OCI-LY7 (cell line): ENCODE results near the gene BCL3. TPM values are rescaled to one million over a fixed set of nuclear protein-coding genes. Genes with fewer than 3 reads are reported as not detected.

Experiments
- BruUV-seq: library from RNA; stranded (reverse); fragments of 400-500 nt; replicated peaks from 2 replicates; lab custom pipeline; 2021; lab: Mats Ljungman, UMichigan
- CTCF ChIA-PET: fragments of 300-600 bp; sonication (Branson Sonifier 250); formaldehyde crosslinking; loops from one replicate; lab custom pipeline; 2022; ENCODE audit warnings: antibody characterized with exemption; ENCODE audit not compliant: unreplicated experiment; lab: Charles Lee
- POLR2A ChIA-PET: fragments of 300-600 bp; sonication (Branson Sonifier 250); formaldehyde crosslinking; loops from one replicate; lab custom pipeline; 2022; ENCODE audit warnings: antibody characterized with exemption; lab: Charles Lee
- DNase-seq: peaks from one replicate; pipeline ENCODE4 v3.0.0-alpha.2; 2015; ENCODE audit warnings: low spot score
- H2AFZ ChIP-seq: fragments of 200-600 bp; sonication (generic), shearing (Covaris generic); 2 replicates; pipeline ENCODE4 v1.6.1; 2014; ENCODE audit warnings: mild to moderate bottlenecking, antibody characterized with exemption, low read length, moderate library complexity
- H3K27ac ChIP-seq: fragments of 200-600 bp; sonication (generic); 2 replicates; pipeline ENCODE4 v1.5.1; 2014; ENCODE audit warnings: mixed run types, low read depth, mild to moderate bottlenecking, moderate library complexity, low read length, inconsistent platforms; ENCODE audit not compliant: poor library complexity, severe bottlenecking
- H3K36me3 ChIP-seq: fragments of 200-600 bp; sonication (generic); 2 replicates; pipeline ENCODE4 v1.6.1; 2014; ENCODE audit warnings: mild to moderate bottlenecking, antibody characterized with exemption, low read length, moderate library complexity, mixed read lengths; ENCODE audit not compliant: insufficient read depth
- H3K4me1 ChIP-seq: fragments of 200-600 bp; sonication (generic); 2 replicates; pipeline ENCODE4 v1.5.1; 2014; ENCODE audit warnings: mild to moderate bottlenecking, low read length; ENCODE audit not compliant: insufficient read depth, poor library complexity, severe bottlenecking
- H3K4me2 ChIP-seq: fragments of 200-600 bp; sonication (generic); 2 replicates; pipeline ENCODE4 v1.6.1; 2014; ENCODE audit warnings: mild to moderate bottlenecking, low read length
- H3K4me3 ChIP-seq: fragments of 200-600 bp; sonication (generic); 2 replicates; pipeline ENCODE4 v1.5.1; 2014; ENCODE audit warnings: mild to moderate bottlenecking, low read depth, low read length; ENCODE audit not compliant: poor library complexity, severe bottlenecking
- H3K79me2 ChIP-seq: fragments of 200-600 bp; sonication (generic); 2 replicates; pipeline ENCODE4 v1.6.1; 2016; ENCODE audit warnings: low read depth, mild to moderate bottlenecking, low read length, moderate library complexity, mixed read lengths; ENCODE audit not compliant: insufficient read depth
- H3K9me2 ChIP-seq: fragments of 200-600 bp; sonication (generic); 2 replicates; pipeline ENCODE4 v1.6.1; 2016; ENCODE audit warnings: mild to moderate bottlenecking, low read length, mixed read lengths; ENCODE audit not compliant: insufficient read depth
- H3K9me3 ChIP-seq: fragments of 200-600 bp; sonication (generic); 2 replicates; pipeline ENCODE4 v1.6.1; 2014; ENCODE audit warnings: mild to moderate bottlenecking, mixed run types, low read length, mixed read lengths
- H4K20me1 ChIP-seq: fragments of 200-600 bp; sonication (generic); 2 replicates; pipeline ENCODE4 v1.6.1; 2014; ENCODE audit warnings: mild to moderate bottlenecking, antibody characterized with exemption, low read length, moderate library complexity, mixed read lengths; ENCODE audit not compliant: insufficient read depth
- EZH2phosphoT487 ChIP-seq: fragments of 200-600 bp; sonication (generic); IDR thresholded peaks from 2 replicates; pipeline ENCODE4 v1.6.1; 2018; ENCODE audit warnings: low read depth, borderline replicate concordance, mild to moderate bottlenecking, mixed run types, antibody characterized with exemption, low read length, moderate library complexity, mixed read lengths
- intact Hi-C: fragments of 100-400 bp; cut with micrococcal nuclease; formaldehyde crosslinking; loops from one replicate; pipeline ENCODE4 v1.10.0; 2022; ENCODE audit not compliant: unreplicated experiment
- total RNA-seq, 2 experiments: library from RNA; depleted of rRNA in 1 of 2; stranded (reverse); fragments of >200 nt in 1 of 2; shearing (Covaris generic) in 1 of 2; gene quantifications; 2 replicates each; pipeline ENCODE4 v1.2.3, GENCODE V29; 2014 to 2022
- TF ChIP-seq, protein P1 (sequence below): fragments of 200-600 bp; sonication (generic); conservative IDR thresholded peaks from 2 replicates; pipeline ENCODE4 v1.5.1; 2014; ENCODE audit warnings: mild to moderate bottlenecking, antibody characterized with exemption, low read length, moderate library complexity, mixed read lengths

The BCL3 gene
- total RNA-seq, 2 experiments from 2014 or later: 10.2 to 18.6 TPM

DNA sequence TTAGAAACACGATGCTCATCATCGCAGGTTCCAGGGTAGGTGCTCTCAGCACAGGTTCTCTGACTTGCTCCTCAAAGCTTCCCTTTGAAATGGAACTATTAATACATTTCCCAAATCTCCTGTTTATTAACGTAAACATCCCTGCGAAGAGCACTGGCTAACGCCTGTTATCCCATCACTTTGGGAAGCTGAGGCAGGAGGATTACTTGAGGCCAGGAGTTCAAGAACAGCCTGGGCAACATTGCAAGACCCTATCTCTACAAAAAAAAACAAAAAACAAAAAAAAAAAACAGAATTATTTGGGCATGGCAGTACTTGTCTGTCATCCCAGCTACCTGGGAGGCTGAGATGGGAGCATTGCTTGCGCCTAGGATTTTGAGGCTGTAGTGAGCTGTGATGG lies 30.9 kb upstream of the BCL3 start:
- ChIA-PET CTCF (interaction anchor here (0.6 kb wide), 1 partner anchor 791 kb away, joined by 4 read pairs; no protein-coding TSS in a partner anchor), POLR2A (no interaction called here)
- DNase-seq: no peak
- Histone ChIP-seq H3K79me2 (no peaks in the 10 kb centered on the region), H3K4me1 (peaks cover 22% of the 10 kb centered on the region), H3K4me3 (no peak overlapping the region), H2AFZ (no peak overlapping the region), H3K9me3 (peaks cover 11% of the 10 kb centered on the region; the same call in 1 of the 2 replicates), H3K27ac (no peak overlapping the region), H3K9me2 (no peaks in the 10 kb centered on the region), H3K4me2 (no peak overlapping the region), H4K20me1 (no peaks in the 10 kb centered on the region), H3K36me3 (no peaks in the 10 kb centered on the region)
- no TSS peak for BruUV-seq
- TF ChIP-seq, protein P1, sequence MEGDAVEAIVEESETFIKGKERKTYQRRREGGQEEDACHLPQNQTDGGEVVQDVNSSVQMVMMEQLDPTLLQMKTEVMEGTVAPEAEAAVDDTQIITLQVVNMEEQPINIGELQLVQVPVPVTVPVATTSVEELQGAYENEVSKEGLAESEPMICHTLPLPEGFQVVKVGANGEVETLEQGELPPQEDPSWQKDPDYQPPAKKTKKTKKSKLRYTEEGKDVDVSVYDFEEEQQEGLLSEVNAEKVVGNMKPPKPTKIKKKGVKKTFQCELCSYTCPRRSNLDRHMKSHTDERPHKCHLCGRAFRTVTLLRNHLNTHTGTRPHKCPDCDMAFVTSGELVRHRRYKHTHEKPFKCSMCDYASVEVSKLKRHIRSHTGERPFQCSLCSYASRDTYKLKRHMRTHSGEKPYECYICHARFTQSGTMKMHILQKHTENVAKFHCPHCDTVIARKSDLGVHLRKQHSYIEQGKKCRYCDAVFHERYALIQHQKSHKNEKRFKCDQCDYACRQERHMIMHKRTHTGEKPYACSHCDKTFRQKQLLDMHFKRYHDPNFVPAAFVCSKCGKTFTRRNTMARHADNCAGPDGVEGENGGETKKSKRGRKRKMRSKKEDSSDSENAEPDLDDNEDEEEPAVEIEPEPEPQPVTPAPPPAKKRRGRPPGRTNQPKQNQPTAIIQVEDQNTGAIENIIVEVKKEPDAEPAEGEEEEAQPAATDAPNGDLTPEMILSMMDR: no peak
- no peak for TF ChIP-seq EZH2phosphoT487
- intact Hi-C loops: no loop called here

DNA sequence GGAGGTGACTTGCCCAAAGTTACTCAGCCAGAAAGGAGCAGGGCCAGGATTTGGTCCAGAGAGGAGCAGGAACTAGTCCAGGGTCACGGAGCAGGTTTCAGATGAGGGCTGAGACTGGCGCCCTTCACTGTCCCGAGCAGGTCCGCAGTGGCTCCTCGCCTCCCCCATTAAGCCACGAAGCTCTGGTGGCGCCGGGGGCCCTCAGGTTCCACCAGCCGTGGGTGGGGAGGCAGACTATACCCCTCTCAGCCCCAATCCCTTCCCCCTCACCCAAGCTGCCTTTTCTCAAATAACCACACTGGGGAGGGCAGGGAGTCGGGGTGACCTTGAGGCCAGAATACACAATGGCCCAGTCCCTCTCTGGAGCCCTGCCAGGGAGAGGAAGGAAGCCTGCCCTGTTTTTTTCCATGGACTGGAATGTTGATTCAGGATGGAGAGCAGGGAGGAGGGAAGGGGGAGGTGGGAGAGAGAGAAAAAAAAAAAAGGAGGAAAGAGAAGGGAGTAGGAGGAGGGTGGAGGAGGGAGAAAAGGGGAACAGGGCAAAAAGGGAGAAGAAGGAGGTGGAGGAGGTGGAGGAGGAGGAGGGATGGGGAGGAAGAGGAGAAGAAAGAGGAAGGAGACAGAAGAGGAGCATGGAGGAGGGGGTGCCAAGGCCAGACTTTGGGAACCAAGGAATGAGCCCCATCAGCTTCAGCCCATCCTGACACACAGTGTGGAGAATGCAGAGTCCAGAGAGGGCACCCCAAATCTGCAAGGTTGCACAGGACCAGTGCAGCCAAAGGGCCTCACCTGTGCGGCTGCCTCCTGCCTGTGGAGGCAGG lies 29.9 kb upstream of the BCL3 start:
- POLR2A ChIA-PET: no interaction called here
- H3K9me2 ChIP-seq: no peaks in the 10 kb centered on the region

More for the DNA sequence above, 29.9 kb upstream of the BCL3 start:
- no peak for DNase-seq
- no peak overlapping the region for H2AFZ ChIP-seq
- H4K20me1 ChIP-seq: no peaks in the 10 kb centered on the region
- no peak overlapping the region for H3K4me2 ChIP-seq
- H3K36me3 ChIP-seq: no peaks in the 10 kb centered on the region
- no peaks in the 10 kb centered on the region for H3K79me2 ChIP-seq
- CTCF ChIA-PET: interaction anchor here (0.6 kb wide), 1 partner anchor 790 kb away, joined by 4 read pairs; no protein-coding TSS in a partner anchor
- no peak overlapping the region for H3K27ac ChIP-seq
- peaks cover 28% of the 10 kb centered on the region for H3K4me1 ChIP-seq
- no peak overlapping the region for H3K4me3 ChIP-seq
- peaks cover 11% of the 10 kb centered on the region; the same call in 1 of the 2 replicates for H3K9me3 ChIP-seq
- TF ChIP-seq EZH2phosphoT487: no peak
- TF ChIP-seq, protein P1: no peak
- intact Hi-C loops: no loop called here
- BruUV-seq: no TSS peak
